Measurements from ENCODE around the gene TNN.
"Not testable (repeated sequence)": the region's sequence is repeated elsewhere in the genome, so short reads cannot be mapped to it uniquely, and the experiment has no call there.

TNN gene

GRCh38 chr1:175067362-175068106 is at the start of gene TNN:
TSS of gene TNN (plus strand) at chr1:175067833. CDS start at chr1:175077419, 9,586 bp downstream.
- DNase-seq (ENCODE audit: low spot score): no peak

- DNase-seq (ENCODE audit: low spot score): no peak
These were observed 48.1 kb upstream of the TNN start for GRCh38 chr1:175019524-175019923.

GRCh38 chr1:175023043-175023921 is 44.4 kb upstream of the TNN start, which contains the start of gene MRPS14:
TSS of gene MRPS14 (minus strand) at chr1:175023425. CDS start at chr1:175023408, 17 bp downstream.
- DNase-seq (ENCODE audit: low spot score): peak; percentile 98

GRCh38 chr1:175023922-175024242 is 43.8 kb upstream of the TNN start:
- not testable (repeated sequence) for DNase-seq (ENCODE audit: low spot score)

DNA sequence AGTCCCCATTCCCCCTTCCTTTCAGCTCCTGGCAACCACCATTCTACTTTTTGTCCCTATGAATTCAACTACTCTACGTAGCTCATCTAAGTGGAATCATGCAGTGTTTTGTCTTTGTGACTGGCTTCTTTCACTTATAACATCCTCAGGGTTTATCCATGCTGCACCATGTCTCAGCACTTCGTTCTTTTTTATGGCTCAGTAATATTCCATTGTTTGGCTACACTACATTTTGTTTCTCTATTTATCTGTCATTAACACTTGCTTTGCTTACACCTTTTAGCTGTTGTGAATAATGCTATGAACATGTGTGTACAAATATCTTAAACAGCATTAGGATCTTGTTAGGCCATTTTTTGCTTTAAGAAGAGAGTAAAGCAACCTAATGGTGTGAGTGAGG is 42.9 kb upstream of the TNN start:
- DNase-seq (ENCODE audit: low spot score): no peak

DNA sequence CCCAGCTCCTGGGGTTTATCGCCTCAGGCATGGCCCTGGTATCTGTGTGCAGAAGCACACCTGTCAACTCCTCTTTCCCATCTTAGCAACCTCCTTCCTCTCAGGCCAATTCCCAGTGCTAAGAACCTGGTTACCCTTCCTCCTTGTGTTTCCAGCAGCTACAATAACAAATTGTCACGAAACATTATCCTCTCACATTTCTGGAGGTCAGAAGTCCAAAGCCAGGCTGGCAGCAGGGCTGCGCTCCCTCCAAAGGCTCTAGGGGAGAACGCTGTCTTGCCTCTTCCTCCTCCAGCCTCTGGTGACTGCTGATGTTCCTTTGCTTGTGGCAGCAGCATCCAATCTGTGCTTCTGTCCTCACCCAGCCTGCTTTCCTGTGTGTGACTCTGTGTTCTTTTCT is 33.7 kb upstream of the TNN start:
- DNase-seq (ENCODE audit: low spot score): no peak

DNA sequence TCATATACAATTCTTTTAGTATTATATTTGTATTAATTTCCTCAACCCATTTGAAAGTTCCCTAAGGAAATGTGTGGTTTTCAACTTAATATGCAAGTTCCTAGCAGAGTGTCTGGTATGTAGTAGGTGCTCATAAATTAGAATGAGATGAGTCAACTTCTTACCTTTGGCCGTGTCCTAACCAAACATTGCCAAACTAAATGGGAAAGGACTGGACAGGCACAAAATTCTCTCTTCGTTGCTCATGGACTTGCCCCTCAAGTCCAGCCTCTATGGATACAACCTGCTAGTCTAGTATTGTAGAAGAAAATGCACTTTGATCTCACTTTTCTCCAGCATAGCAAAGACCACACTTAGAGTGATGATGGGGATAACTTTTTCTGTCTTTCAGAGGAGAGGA is 32.9 kb upstream of the TNN start:
- DNase-seq (ENCODE audit: low spot score): no peak

DNA sequence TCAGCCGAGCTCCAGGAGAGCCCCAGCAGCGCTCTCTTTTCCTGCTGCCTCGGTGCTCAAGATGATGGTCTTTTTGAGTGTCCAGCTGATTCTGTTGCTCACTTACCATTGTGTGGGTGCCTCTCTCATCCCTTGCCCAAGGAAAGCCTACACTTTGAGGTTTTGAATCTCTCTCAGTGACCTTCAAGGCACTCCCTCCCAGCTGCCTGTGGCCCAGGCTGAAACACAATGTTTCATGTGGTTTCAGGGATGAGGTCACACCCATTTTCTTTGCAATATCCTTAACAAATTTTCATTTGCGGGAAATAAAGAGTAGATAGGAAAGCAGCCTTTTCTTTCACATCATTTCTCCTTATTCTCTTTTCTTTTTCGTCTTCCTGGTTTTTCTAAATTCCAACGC is 31.8 kb upstream of the TNN start:
- DNase-seq (ENCODE audit: low spot score): no peak

- DNase-seq (ENCODE audit: low spot score): no peak
These were observed 31.2 kb upstream of the TNN start for GRCh38 chr1:175036476-175036875.

GRCh38 chr1:175037416-175037815 is 30.2 kb upstream of the TNN start:
- no peak for DNase-seq (ENCODE audit: low spot score)

- no peak for DNase-seq (ENCODE audit: low spot score)
These were observed 27.2 kb upstream of the TNN start for GRCh38 chr1:175040324-175040879.

DNA sequence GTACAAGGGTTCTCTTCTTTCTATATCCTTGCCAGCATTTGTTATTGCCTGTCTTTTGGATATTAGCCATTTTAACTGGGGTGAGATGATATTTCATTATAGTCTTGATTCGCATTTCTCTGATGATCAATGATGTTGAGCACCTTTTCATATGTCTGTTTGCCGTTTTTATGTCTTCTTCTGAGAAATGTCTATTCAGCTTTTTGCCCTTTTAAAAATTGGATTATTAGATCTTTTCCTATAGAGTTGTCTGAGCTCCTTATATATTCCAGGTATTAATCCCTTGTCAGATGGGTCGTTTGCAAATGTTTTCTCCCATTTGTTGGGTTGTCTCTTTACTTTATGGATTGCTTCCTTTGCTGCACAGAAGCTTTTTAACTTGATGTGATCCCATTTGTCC is 25.0 kb upstream of the TNN start:
- DNase-seq (ENCODE audit: low spot score): no peak

GRCh38 chr1:175043824-175044223 is 23.8 kb upstream of the TNN start:
- DNase-seq (ENCODE audit: low spot score): no peak

DNA sequence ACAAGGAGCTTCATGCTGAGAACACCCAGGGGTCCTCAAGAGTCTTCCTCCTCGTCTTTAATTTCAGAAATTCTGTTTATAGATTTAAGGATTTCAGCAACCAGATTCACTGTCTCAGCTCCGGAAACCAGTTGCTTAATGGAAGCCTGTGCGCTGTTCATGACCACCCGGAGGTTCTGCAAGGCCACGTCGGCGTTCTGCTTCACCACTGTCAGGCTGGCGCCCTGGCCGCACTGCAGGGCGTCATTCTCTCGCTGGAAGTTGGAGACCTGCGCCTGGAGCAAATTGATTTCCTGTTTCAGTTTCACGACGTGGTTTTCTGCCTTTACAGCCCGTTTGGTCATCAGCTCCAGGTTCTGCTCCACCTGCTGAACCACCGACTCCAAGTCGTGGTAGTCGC is 23.0 kb upstream of the TNN start:
- DNase-seq (ENCODE audit: low spot score): not testable (repeated sequence)

DNA sequence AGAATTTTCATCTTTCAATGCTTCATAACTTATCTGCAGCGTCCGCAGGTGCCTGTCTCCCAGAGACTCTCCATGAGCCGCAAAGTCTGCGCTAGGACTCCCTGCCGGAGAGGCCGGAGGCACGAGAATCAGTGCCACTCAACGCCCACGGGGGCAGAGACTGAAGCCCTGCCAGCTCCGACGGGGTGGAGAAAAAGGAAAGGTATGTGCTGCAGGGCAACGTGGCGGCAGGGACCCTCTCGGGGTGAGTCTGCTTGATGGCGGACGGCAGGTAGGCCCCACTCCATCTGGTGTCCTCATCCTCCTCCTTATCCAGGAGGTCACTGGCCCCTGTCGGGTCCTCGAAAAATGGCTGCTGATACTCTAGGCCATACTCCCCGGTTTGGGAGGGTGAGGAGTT is 22.5 kb upstream of the TNN start:
- no peak for DNase-seq (ENCODE audit: low spot score)

- DNase-seq (ENCODE audit: low spot score): no peak
These were observed 22.1 kb upstream of the TNN start for GRCh38 chr1:175045519-175045918.

GRCh38 chr1:175050992-175051391 is 16.6 kb upstream of the TNN start:
- no peak for DNase-seq (ENCODE audit: low spot score)

DNA sequence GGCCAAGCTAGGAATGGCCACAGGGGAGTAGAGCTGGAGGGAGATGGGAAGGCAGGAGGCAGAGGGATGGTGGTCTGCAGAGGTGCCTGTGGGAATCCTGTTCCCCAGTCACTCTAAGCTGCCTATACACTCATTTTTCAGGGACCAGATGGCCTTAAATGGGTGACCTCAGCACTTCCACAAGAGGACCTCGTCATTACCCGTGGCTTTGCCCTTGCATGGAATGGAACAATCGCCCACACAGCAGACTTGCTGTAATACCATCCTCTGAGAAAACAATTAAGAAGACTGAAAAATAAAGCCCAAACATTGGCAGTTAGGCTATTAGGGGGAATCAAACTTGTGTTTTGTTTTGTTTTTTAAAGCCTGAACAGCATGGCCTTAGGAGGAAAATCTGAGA is 12.9 kb upstream of the TNN start:
- no peak for DNase-seq (ENCODE audit: low spot score)

GRCh38 chr1:175062339-175062738 is 5.3 kb upstream of the TNN start:
- DNase-seq (ENCODE audit: low spot score): no peak

GRCh38 chr1:175062858-175063257 is 4.8 kb upstream of the TNN start:
- no peak for DNase-seq (ENCODE audit: low spot score)

DNA sequence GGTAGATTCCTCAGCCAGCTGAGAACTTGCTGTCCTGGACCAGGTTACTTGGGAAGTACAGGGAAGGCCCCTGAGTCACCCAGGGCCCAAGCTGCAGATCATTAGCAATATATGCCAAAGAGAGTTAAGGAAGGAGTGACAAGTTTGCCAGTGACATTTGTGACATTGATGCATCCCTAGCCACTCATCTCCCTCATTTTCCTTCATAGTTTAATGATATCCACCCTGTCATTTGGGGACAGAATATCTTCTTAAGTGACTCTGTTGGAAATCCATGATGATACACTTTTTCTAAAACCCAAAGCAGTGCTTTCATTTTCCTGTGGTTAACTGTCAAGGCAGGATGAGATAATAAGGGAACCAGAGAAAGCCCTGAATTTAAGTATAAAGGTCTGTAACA is 3.2 kb downstream of the TNN start:
- no peak for DNase-seq (ENCODE audit: low spot score)

DNA sequence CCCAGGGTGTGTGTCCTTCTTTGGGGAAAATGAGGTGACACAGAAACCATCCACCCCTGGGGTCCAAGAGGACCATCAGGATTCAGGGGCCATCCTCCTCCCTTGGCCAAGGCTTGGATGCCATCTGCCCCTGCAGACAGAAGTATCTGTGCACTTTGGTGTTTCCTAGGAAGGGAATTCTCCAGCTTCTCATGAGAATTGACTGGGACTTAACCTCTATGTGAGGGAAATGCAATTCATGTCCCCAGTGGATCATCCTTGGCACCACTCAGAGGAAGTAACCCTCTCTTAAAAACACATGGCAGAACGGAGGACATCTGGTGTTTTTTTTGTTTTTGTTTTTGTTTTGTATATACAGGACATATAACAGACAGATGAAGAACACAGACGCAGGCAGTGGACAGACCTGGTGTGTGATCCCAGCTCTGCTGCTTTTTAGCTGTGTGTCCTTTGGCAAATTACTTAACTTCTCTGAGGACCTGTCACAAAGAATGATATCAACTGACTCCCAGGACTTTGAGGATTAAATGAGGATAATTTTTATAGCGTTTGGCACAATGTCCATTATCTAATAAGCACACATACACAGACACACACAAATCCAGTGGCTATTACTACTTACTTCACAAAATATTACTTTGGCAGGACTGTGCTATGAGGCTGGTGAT is 3.8 kb downstream of the TNN start:
- no peak for DNase-seq (ENCODE audit: low spot score)

All from AG08395 (cell line).